KBM-7 (cell line): Measurements from ENCODE around the gene LIPA.
"Not testable (repeated sequence)": the region's sequence is repeated elsewhere in the genome, so short reads cannot be mapped to it uniquely, and the experiment has no call there.

Experiments
- DNase-seq: peaks from one replicate; pipeline ENCODE4 v3.0.0-alpha.2; 2015
- in situ Hi-C: fragments of 300-500 bp; cut with MboI; formaldehyde crosslinking; loops from 2 replicates; pipeline ENCODE4 v1.14.3; 2020; ENCODE audit warnings: low sequenced_read_pairs, low pct_unique_long_range_greater_than_20kb, mixed read lengths

The LIPA gene

DNA sequence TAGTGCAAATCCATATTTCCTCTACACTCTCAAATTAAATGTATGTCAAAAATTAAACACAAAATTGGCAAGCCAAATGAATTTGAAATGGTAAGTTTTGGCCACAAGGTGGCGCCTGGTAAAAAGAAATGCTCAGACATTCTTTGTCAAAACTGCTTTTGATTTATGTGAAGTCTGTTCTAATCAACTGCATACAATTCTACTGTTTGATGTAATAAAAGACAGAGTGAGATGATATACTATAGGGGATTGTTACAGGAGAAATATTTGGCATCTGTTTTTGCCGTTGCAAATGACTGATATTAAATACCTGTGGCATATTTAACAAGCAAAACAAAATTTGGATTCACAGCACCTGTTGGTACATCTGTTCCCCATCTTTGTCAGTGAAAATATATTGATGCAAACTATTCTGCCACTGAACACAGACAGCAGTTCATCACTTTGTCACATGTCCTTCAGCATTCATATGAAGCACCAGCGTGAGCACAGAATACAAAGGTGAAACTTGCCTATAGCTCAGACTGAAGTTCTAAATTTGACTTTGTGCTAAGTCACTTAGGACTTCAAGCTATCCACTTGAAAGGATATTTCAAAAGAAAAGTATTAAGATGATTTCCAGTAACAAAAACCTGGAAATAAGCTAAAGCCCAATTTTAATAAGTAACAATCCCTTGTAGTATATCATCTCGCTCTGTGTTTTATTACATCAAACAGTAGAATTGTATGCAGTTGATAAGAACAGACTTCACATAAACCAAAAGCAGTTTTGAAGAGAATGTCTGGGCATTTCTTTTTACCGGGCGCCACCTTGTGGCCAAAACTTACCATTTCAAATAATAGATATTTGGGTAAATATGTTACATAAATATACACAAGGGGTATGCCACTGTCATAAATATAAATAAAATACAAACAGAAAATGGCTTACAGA lies 34.3 kb downstream of the LIPA start:
- peak; percentile 75 for DNase-seq
- in situ Hi-C loops: loop anchor here (25.0 kb wide), 2 partner anchors 180 to 280 kb away; no protein-coding TSS in a partner anchor

DNA sequence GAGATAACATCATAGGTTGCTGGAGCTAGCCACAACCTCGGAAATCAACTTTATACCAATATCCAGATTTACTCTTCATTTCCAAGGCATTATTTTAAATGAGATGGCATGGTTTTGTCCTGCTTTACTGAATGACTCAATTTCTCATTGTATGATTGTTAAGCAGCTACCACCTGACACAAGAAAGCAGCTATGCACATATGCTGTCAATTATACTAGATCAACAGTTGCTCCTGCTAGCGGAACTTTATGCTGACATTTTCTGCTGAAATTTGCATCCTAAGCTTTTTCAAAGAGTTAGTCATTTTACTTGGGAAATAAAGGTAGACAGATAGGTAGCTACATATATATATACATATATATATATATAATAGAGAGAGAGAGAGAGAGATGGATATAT lies 35.5 kb downstream of the LIPA start:
- in situ Hi-C loops: loop anchor here (25.0 kb wide), 2 partner anchors 179 to 279 kb away; no protein-coding TSS in a partner anchor
- no peak for DNase-seq

DNA sequence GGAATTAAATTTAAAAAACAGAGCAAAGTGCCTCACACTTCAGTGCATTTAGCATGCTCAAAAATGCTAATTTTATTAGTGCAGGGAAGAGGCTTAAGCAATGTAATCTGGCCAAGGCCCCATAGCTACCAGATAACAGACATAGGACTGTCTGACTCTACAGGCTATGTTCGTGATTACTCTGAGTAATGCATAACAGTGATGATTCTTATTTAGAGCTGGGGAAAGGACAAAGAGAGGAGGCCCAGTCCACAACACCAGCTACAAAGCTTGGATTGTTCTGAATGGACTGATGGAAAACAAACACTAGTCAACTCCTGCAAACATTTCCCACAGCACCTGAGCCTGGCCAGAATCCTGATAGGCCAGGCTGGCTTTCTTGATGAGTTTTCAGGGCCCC lies 36.1 kb downstream of the LIPA start:
- no peak for DNase-seq
- in situ Hi-C loops: loop anchor here (25.0 kb wide), 2 partner anchors 178 to 278 kb away; no protein-coding TSS in a partner anchor

DNA sequence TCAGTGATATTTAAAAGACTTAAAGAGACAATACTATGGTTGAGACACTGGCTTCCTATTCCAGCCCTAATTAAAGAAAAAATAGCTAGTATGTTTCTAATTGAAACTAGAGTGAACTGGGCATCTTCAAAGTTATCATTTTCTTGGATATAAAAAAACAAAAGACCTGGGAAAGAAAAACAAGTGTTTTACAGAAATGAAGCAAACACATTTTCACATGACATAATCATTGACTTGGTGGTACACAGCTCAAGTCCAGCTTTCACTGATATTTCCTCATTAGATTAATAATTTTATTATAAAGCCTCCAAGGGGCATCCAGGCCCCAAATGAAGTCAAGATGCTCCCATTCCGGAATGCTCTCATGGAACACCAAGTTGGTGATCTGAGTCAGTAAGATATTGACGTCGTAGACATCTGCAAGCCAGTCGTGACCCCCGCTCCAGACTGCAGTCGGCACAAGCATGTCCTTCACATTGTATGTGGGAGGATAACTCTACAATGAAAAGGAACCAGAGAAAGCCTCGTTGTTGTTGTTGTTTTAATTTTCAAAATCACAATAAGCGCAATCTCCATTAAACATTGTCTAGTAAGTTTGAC lies 36.9 kb downstream of the LIPA start:
- in situ Hi-C loops: loop anchor here (25.0 kb wide), 2 partner anchors 177 to 277 kb away; no protein-coding TSS in a partner anchor
- no peak for DNase-seq

DNA sequence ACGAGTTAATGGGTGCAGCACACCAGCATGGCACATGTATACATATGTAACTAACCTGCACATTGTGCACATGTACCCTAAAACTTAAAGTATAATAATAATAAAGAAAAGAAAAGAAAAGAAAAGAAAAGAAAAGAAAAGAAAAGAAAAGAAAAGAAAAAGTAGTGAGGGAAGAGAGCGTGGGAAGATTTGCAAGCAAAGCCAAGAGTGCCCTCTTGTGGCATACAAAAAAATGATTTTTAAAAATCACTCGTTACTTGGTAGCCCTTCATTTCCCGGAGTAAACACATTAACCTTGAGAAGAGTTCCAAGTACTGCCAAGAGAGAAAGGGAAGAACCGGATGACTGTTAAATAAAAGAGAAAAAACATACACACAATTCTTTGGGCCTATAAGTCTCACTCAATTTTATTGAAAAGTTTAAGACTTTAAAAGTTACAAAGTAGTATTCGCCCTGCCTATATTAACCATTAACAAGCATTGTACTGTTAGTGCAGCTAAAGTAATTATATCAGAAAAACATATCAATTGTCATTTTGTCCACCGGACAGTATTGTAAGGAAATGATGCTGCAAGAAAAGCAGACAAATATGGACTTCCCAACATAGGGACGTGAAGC lies 38.3 kb downstream of the LIPA start:
- peak; percentile 75 for DNase-seq
- in situ Hi-C loops: loop anchor here (25.0 kb wide), 2 partner anchors 176 to 276 kb away; no protein-coding TSS in a partner anchor

DNA sequence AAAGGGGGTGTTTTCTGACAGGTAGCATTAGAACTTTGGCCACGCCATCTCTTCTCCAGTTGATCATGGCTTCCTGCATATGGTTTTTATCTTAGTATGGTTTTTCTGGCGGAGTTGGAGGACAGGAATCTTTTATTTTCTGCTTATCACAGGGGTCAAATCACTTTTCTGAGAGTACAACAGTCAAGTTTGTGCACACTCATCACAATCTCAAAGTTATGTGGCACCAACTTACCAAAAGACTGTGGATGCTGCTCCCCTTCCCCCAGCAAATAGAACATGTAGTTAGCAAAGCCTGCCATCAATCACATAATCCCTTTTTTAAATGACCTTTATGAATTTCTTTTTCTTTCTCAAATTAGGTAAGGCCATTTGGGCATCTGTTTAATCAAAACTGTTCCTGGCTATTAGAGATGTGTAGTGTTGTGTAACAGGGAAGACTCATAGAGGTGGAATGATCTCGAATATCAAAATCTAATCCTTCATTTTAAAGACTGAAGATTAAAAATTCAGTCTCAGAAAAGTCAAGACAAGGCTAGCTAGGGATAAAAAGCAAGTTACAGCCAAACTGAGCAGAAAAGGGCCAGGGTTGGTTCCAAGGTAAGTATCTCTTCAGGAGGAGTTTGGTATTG lies 40.7 kb downstream of the LIPA start:
- no peak for DNase-seq

DNA sequence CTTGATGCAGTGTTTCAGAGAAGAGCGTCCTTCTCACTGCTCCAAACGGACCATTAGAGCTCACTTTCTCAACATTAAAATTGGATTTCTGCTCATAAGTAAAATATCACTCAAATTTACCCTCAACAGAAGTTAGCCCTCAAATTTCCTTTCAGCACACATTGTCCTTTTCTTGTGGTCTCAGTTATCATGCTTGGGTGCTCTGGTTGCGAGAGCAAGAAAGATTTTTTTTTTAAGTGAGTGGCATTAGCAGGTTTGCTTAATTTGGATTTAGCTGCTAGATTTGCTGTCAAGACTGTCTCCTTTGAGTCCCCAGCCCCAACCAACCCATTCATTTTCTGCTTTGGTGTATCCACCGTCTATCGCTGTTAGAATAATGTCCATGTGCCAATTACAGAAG lies 41.9 kb downstream of the LIPA start:
- DNase-seq: peak; percentile 16
- in situ Hi-C loops: loop anchor here (25.0 kb wide), 2 partner anchors 172 to 272 kb away; no protein-coding TSS in a partner anchor

More for the DNA sequence above, 40.7 kb downstream of the LIPA start:
- in situ Hi-C loops: loop anchor here (25.0 kb wide), 2 partner anchors 174 to 274 kb away; no protein-coding TSS in a partner anchor

DNA sequence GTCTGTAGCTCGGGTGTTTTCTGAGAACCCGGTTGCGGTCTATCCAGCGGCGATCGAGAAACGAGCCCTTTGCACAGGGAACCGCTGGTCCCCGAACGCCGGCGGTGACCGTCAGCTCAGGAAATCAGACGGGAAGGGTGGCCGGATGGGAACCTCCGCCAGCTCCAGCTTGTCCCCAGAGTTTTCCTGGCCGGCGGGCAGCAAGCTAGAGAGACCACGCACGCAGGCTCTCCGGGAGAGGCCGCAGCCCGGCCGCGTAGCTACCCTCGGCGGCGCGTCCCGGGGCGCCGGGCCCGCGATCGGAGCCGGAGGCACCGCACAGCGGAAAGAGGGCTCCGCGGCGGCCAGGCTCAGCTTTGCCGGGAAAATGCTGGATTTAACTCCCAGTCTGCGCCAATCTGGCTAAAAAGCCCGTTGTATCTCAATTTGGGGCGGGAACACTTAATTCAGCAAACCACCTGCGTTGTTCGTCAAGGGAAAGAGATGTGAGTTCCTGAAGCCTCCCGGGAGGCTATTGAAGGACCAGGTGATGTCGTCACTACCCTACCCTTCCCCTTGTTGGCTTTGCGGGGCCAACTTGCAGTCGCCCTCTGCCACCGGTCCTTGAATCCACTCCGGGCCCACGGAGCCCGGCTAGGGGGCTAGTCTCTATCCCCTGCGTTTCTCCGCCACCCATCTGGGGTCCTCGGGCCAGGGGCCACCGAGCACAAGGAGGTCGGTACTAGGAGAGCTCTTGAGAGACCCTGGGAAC lies 43.6 kb downstream of the LIPA start:
- in situ Hi-C loops: loop anchor here (25.0 kb wide), 2 partner anchors 171 to 271 kb away; no protein-coding TSS in a partner anchor
- DNase-seq: peak; percentile 33

DNA sequence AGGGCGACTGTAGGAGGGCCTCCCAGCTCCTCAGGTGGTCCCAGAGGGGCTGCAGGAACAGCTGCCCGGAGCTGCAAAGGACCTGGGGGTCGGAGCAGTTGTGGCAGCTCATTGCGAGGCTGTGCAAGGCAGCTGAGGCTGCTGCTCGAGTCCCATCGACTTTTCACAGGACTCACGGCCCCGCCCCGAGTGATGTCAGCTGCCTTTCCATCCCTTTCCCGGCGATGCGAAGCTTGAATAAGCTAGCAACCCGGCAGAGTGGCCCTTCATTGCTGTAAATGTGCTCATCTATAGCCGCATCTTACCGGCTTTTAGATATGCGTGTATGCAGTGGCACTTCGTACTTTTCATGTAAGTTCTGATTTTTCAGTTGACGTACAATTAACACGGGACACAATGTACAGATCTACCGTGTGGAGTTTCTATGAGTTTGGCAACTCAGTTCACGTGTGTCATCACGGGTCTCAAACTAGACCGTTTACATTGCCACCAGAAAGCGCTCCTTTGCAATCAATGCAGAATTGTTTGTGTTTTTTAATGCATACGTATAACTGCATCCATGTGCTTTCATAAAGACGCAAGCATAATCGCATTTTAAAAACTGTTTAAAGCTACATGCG lies 44.3 kb downstream of the LIPA start, which contains the start of gene CH25H:
Gene CH25H (minus strand): TSS at position 137 of the 620 bp plus-strand sequence. CDS start 25 bp downstream, at position 112.
- DNase-seq: peak; percentile 4
- in situ Hi-C loops: loop anchor here (25.0 kb wide), 2 partner anchors 170 to 270 kb away; no protein-coding TSS in a partner anchor

DNA sequence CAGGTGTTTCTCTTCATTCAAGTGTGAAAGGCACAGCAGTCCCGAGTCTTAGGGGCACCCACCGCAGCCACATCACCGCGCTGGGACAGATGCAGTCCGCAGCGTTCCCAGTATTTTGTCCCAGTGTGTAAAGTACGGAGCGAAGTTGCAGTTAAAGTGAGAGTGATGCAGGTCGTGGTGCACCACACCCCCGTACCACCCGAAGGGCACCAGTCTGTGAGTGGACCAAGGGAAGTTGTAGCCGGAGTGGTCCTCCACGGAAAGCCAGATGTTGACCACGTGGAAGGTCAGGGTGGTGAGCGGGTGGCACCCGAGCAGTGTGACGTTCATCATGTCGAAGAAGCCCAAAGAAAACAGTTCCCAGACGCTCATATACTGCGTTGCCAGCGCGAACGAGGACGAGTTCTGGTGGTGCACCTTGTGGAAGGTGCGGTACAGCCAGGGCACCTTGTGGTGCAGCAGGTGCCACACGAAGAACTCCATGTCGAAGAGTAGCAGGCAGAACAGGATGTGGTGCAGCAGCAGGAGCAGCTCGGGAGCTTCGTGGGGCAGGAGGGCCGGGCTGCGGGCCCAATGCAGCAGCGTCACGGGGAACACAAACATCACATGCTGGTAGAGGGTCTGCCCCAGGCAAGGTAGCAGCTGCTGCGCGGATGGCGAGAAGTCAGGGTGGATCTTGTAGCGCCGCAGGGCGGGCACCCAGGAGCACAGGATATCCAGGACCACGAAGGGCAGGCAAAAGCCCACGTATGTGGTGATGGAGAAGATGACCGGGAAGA lies 45.0 kb downstream of the LIPA start:
- in situ Hi-C loops: loop anchor here (25.0 kb wide), 2 partner anchors 169 to 269 kb away; no protein-coding TSS in a partner anchor
- no peak for DNase-seq

DNA sequence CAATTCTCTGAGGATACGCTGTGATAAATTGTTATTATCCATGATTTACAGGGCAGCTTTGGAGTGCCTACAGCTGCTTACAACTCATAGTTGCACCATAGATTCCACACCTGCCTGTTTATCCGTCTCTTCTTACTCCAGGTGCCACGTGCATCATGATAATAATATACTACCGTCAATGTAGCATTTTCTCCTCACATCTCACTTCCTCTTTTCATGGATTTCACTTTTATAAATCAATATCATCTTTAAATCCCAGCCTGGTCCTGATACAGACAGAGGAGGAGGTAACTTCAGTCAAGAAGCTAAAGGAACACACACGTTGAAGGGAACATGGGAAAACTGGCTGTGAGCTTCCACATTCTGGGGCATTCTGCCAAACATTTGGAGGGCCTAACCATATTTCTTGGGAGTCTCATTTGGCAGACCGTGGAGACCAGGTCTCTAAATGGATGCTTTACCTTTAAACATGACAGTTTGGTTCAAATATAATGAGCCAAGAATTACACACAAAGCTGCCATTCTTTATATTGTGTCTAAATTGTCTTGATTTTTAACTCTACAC lies 46.9 kb downstream of the LIPA start:
- in situ Hi-C loops: loop anchor here (25.0 kb wide), 2 partner anchors 167 to 267 kb away; no protein-coding TSS in a partner anchor
- DNase-seq: no peak

DNA sequence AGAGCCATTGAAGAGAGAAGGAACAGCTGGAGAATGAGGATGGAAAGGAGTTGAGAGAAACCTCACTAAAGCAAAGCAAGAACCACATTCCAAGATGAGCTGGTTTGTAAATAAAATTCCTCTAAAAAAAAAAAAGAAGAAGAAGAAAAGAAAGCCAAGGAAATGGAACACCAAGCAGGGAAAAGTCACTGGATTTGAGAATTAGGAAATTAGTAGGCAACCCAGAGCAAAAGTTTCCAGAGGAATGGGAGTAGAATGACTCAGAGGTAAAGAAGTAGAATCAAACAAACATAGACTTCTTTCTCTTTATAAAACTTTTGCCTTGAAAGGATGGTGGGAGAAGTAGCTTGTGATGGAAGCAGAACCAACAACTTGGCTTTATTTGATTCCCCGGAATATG lies 48.3 kb downstream of the LIPA start:
- in situ Hi-C loops: loop anchor here (25.0 kb wide), 2 partner anchors 166 to 266 kb away; no protein-coding TSS in a partner anchor
- no peak for DNase-seq

DNA sequence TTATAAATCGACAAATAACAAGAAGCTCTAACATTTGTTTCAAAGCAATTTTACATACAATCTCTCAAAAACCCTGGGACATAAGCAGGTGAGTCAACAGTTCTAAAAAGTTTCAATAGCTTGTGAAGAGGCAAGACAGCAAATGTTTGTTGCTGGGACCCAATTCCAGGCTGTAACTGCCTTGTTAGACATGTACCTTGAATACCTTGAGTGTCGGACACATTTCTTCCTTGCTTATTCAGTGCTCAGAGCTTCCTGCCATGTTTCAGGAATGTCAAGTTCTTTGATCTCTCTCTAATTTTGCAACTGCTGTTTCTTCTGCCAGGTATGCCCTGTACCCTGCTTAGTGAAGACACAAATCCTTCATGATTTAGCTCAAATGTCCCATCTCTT lies 49.5 kb downstream of the LIPA start:
- no peak for DNase-seq
- in situ Hi-C loops: loop anchor here (25.0 kb wide), 2 partner anchors 165 to 265 kb away; no protein-coding TSS in a partner anchor

DNA sequence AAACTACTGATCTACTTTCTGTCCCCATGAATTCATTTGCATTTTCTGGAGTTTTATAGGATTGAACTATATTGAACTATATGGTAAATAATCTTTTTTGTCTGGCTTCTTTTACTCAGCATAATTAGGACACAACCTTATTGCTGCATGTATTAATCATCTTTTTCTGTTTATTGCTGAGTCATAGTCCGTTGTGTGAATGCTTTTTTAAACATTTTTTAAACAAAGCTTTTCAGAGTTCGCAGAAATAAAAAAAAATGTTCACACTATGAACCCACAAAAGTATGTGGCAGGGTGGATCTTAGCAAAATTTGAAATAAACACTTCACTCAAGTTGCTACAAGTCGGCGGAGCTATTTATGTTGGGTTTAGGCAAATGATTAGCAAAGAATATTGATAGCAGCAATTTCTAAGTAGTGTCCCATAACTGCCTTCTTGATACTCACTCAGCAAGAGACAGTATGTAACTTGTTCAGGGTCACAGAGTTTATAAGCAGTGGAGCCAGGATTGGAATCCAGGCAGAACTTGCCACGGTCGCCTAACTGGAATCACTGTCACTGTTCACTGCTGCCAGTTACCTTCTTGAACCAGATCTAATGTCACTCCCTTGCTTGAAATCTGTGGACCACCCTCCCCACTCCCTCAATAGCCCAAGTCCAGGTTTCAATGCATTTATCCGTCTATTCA lies 50.1 kb downstream of the LIPA start:
- in situ Hi-C loops: loop anchor here (25.0 kb wide), 2 partner anchors 164 to 264 kb away; no protein-coding TSS in a partner anchor
- no peak for DNase-seq

DNA sequence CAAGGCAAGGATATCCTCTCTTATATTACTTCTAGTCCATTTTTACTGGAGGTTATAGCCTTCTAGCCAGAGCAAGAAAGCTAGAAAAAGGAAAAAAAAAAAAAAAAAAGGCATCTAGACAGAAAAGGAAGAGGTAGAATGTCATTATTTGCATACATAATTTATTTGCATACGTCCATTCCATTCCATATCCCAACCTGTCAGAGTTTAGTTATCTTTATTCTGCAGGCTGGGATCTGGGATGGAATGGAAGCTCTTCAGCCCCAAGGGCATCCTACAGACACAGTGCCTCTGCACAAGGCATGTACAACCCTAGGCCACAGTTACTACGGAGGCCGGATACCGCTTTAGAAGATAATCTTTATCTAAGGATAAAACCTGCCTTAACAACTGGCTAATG lies 54.1 kb downstream of the LIPA start:
- in situ Hi-C loops: no loop called here

DNA sequence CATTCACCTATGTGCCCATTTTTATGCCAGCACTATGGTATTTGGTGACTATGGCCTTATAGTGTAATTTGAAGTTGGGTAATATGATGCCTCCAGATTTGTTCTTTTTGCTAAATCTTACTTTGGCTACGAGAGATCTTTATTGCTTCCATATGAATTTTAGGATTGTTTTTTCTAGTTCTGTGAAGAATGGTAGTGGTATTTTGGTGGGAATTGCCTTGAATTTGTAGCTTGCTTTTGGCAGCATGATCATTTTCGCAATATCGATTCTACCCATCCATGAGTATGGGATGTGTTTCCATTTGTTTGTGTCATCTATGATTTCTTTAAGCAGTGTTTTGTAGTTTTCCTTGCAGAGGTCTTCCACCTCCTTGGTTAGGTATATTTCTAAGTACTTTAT lies 60.3 kb downstream of the LIPA start:
- DNase-seq, in situ Hi-C loops: not testable (repeated sequence)

More for the DNA sequence above, 54.1 kb downstream of the LIPA start:
- DNase-seq: no peak
